Left ventricle myocardium superior (tissue), 1 donor: ENCODE data around the gene SRP72. TPM values are rescaled to one million over a fixed set of nuclear protein-coding genes. Genes with fewer than 3 reads are reported as not detected.
"Not testable (repeated sequence)": the region's sequence is repeated elsewhere in the genome, so short reads cannot be mapped to it uniquely, and the experiment has no call there.

ENCODE experiments used
- ATAC-seq: fragments of 200-7000 bp; cut with Tn5 transposase; one replicate; pipeline ENCODE4 v1.9.1; 2020; ENCODE audit warnings: mild to moderate bottlenecking, moderate library complexity
- DNase-seq: peaks from one replicate; pipeline ENCODE4 v3.0.0-alpha.2; 2020
- intact Hi-C: fragments of 100-400 bp; cut with micrococcal nuclease; formaldehyde crosslinking; loops from one replicate; pipeline ENCODE4 v1.11.0; 2022
- total RNA-seq: library from RNA; stranded (reverse); fragmentation: NEBNext Ultra II Directional; extraction: Animal tissue kit (Norgen Biotek cat#: 25700); gene quantifications from one replicate; pipeline ENCODE4 v1.2.1, GENCODE V29; 2021
- donor health status: DM: no; HTN: yes; CAD: no; lungs with severe emphysema.

Gene SRP72
- total RNA-seq, 1 donor from 2014 or later, result 40.2 TPM

GRCh38 chr4:56463711-56464110, 3.7 kb upstream of the SRP72 start:
- ATAC-seq (no peak), DNase-seq (no peak)
- intact Hi-C loops, result no loop called here

- intact Hi-C loops, result no loop called here
- DNase-seq, result no peak
- ATAC-seq, result no peak
These were observed 2.8 kb upstream of the SRP72 start for GRCh38 chr4:56464581-56464980.

- ATAC-seq (no peak), DNase-seq (no peak)
- intact Hi-C loops, result no loop called here
These were observed 1.7 kb upstream of the SRP72 start for GRCh38 chr4:56465599-56466295.

GRCh38 chr4:56466296-56466761, 1.1 kb upstream of the SRP72 start:
- ATAC-seq, result peak; percentile 3
- intact Hi-C loops, DNase-seq: not testable (repeated sequence)

- DNase-seq (no peak), ATAC-seq (no peak)
- intact Hi-C loops, result no loop called here
These were observed 520 bp upstream of the SRP72 start for GRCh38 chr4:56466910-56467283.

GRCh38 chr4:56468097-56468422, 643 bp downstream of the SRP72 start:
- DNase-seq, result no peak
- intact Hi-C loops, result no loop called here
- peak; percentile 62 for ATAC-seq

- no peak for DNase-seq
- intact Hi-C loops, result no loop called here
- ATAC-seq, result no peak
These were observed 2.2 kb downstream of the SRP72 start for GRCh38 chr4:56469489-56470210.

- intact Hi-C loops, result no loop called here
- no peak for ATAC-seq
- DNase-seq, result no peak
These were observed 8.5 kb downstream of the SRP72 start for GRCh38 chr4:56475917-56476316.

- DNase-seq (no peak), ATAC-seq (no peak)
- intact Hi-C loops, result no loop called here
These were observed 9.8 kb downstream of the SRP72 start for GRCh38 chr4:56477192-56477702.

- ATAC-seq, result no peak
- no peak for DNase-seq
- intact Hi-C loops, result no loop called here
These were observed 13.3 kb downstream of the SRP72 start for GRCh38 chr4:56480691-56481090.

- ATAC-seq (no peak), DNase-seq (no peak)
- intact Hi-C loops, result no loop called here
These were observed 28.8 kb downstream of the SRP72 start for GRCh38 chr4:56496241-56496640.

GRCh38 chr4:56505269-56506130, 38.1 kb downstream of the SRP72 start, which contains the start of gene ARL9:
Gene ARL9 (plus strand): TSS chr4:56505791. CDS start chr4:56505863, 72 bp downstream.
- ATAC-seq (peak; percentile 86), DNase-seq (peak; percentile 67)
- intact Hi-C loops, result no loop called here

GRCh38 chr4:56511098-56511497, 43.7 kb downstream of the SRP72 start:
- ATAC-seq (no peak), DNase-seq (no peak)
- intact Hi-C loops, result no loop called here

- no peak for ATAC-seq
- intact Hi-C loops, result no loop called here
These were observed 44.7 kb downstream of the SRP72 start for GRCh38 chr4:56512166-56512565.

GRCh38 chr4:56513517-56513916, 46.1 kb downstream of the SRP72 start:
- intact Hi-C loops, result no loop called here
- DNase-seq, result no peak
- no peak for ATAC-seq

More at GRCh38 chr4:56512166-56512565, 44.7 kb downstream of the SRP72 start:
- no peak for DNase-seq

GRCh38 chr4:56530269-56531148, 63.1 kb downstream of the SRP72 start:
- intact Hi-C loops, result no loop called here
- DNase-seq, result peak; percentile 92
- peak; percentile 99 for ATAC-seq

GRCh38 chr4:56531149-56531770, 63.8 kb downstream of the SRP72 start:
- DNase-seq (no peak), ATAC-seq (no peak)
- intact Hi-C loops, result no loop called here

GRCh38 chr4:56531823-56532222, 64.4 kb downstream of the SRP72 start:
- DNase-seq, result no peak
- intact Hi-C loops, result no loop called here
- no peak for ATAC-seq
